HCT116 (cell line): ENCODE data around the gene BNC1.

Experiments
- CTCF ChIP-seq, 3 experiments: fragments of 200-600 bp in 1 of 3; sonication (generic) in 1 of 3; IDR thresholded peaks in 2 of 3; conservative IDR thresholded peaks in 1 of 3; 2 replicates each; pipeline ENCODE4 v1.5.1; 2012 to 2017; ENCODE audit warnings: low read depth in 2 of 3, low read length in 2 of 3, antibody characterized with exemption in 1 of 3, borderline replicate concordance in 1 of 3, control low read depth in 1 of 3, mild to moderate bottlenecking in 1 of 3, mixed read lengths in 1 of 3, mixed run types in 1 of 3, moderate library complexity in 1 of 3; ENCODE audit not compliant: insufficient read depth in 1 of 3
- EZH2 ChIP-seq: fragments of 200-600 bp; sonication (generic); IDR thresholded peaks from 2 replicates; pipeline ENCODE4 v1.6.1; 2017; ENCODE audit warnings: antibody characterized with exemption, mixed run types
- POLR2A ChIP-seq: IDR thresholded peaks from 2 replicates; pipeline ENCODE4 v1.7.0; 2011; ENCODE audit warnings: borderline replicate concordance; ENCODE audit not compliant: insufficient read depth, insufficient read length; ENCODE audit errors: extremely low read depth
- POLR2AphosphoS5 ChIP-seq: IDR thresholded peaks from 2 replicates; pipeline ENCODE4 v1.6.1; 2011; ENCODE audit warnings: mild to moderate bottlenecking, low read depth, low read length, moderate library complexity
- RAD21 ChIP-seq: IDR thresholded peaks from 2 replicates; pipeline ENCODE4 v1.6.1; 2012; ENCODE audit warnings: low read depth, mild to moderate bottlenecking
- REST ChIP-seq: IDR thresholded peaks from 2 replicates; pipeline ENCODE4 v1.6.1; 2012; ENCODE audit warnings: low read depth
- SP1 ChIP-seq: IDR thresholded peaks from 2 replicates; pipeline ENCODE4 v1.6.1; 2012; ENCODE audit warnings: low read depth
- SRF ChIP-seq: IDR thresholded peaks from 2 replicates; pipeline ENCODE4 v1.6.1; 2012; ENCODE audit warnings: low read depth
- YY1 ChIP-seq: IDR thresholded peaks from 2 replicates; pipeline ENCODE4 v1.6.1; 2011; ENCODE audit warnings: low read length, low read depth, moderate library complexity, mild to moderate bottlenecking; ENCODE audit not compliant: insufficient replicate concordance; ENCODE audit errors: extremely low read depth
- ZBTB33 ChIP-seq: IDR thresholded peaks from 2 replicates; pipeline ENCODE4 v1.6.1; 2011; ENCODE audit warnings: mild to moderate bottlenecking, low read length, moderate library complexity; ENCODE audit not compliant: insufficient replicate concordance; ENCODE audit errors: extremely low read depth
- TF ChIP-seq, protein P1 (sequence below): IDR thresholded peaks from 2 replicates; pipeline ENCODE4 v1.6.1; 2012

GRCh38 chr15:83318861-83319415 is 34.5 kb upstream of the BNC1 start:
- no peak for TF ChIP-seq POLR2AphosphoS5
- no peak for TF ChIP-seq YY1
- TF ChIP-seq POLR2A: no peak
- TF ChIP-seq SP1: no peak
- TF ChIP-seq CTCF (IDR thresholded peaks at IDR 0.05 in 2 of 3, conservative IDR thresholded peaks at IDR 0.05 in 1 of 3; ENCODE audit: borderline replicate concordance in 1 of 3, insufficient read depth in 1 of 3, low read depth in 2 of 3, low read length in 2 of 3): no peak
- TF ChIP-seq ZBTB33: no peak
- no peak for TF ChIP-seq SRF
- TF ChIP-seq REST: no peak
- no peak for TF ChIP-seq EZH2
- no peak for TF ChIP-seq RAD21
- TF ChIP-seq, protein P1, sequence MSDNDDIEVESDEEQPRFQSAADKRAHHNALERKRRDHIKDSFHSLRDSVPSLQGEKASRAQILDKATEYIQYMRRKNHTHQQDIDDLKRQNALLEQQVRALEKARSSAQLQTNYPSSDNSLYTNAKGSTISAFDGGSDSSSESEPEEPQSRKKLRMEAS: no peak
